ENCODE data around the gene MLANA. TPM values are rescaled to one million over a fixed set of nuclear protein-coding genes. Genes with fewer than 3 reads are reported as not detected.

Gene MLANA
- total RNA-seq, 4 donors from 2014 or later, result not detected

DNA sequence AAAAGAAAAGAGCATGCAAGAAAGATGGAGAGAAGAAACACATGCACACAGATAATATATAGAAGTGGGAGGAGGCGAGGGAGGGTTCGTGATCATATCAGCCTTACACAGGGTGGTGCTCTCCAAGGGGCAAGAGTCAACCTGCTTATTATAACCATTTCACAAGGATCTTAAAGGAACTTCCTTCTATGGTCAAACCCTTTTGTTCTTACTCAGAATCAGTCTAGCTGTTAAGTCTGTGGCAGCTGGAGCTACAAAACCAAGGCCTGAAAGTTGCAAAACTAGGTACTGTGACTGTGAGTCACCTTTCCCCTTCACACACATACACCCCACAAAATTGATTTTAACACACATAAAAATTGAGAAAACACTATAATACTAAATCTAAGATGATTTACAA lies 39.2 kb upstream of the MLANA start:
- Histone ChIP-seq H3K27ac (no peak overlapping the region), H3K4me3 (no peak overlapping the region), H3K9me3 (no peaks in the 10 kb centered on the region), H3K36me3 (peaks cover 0 to 19% of the 10 kb centered on the region in 2 donors), H3K4me1 (no peaks in the 10 kb centered on the region), H3K27me3 (no peaks in the 10 kb centered on the region)
- TF ChIP-seq POLR2A (IDR thresholded peaks at IDR 0.05) (no peak), EP300 (IDR thresholded peaks at IDR 0.05) (no peak)
- ATAC-seq, result no peak
- WGBS, 2 donors (ENCODE audit: low coverage in 1 of 2), result 83 to 94% methylated on average over 2 of the region's 2 CpGs

GRCh38 chr9:5852987-5853386 lies 37.7 kb upstream of the MLANA start:
- Histone ChIP-seq H3K4me3 (no peak overlapping the region), H3K9me3 (no peaks in the 10 kb centered on the region), H3K27me3 (no peaks in the 10 kb centered on the region), H3K27ac (no peak overlapping the region), H3K4me1 (no peaks in the 10 kb centered on the region), H3K36me3 (peaks cover 0 to 34% of the 10 kb centered on the region in 2 donors)
- ATAC-seq, result no peak
- TF ChIP-seq POLR2AphosphoS5 (IDR thresholded peaks at IDR 0.05) (no peak), EP300 (IDR thresholded peaks at IDR 0.05) (no peak), POLR2A (IDR thresholded peaks at IDR 0.05) (no peak)
- TF ChIP-seq, protein P1, sequence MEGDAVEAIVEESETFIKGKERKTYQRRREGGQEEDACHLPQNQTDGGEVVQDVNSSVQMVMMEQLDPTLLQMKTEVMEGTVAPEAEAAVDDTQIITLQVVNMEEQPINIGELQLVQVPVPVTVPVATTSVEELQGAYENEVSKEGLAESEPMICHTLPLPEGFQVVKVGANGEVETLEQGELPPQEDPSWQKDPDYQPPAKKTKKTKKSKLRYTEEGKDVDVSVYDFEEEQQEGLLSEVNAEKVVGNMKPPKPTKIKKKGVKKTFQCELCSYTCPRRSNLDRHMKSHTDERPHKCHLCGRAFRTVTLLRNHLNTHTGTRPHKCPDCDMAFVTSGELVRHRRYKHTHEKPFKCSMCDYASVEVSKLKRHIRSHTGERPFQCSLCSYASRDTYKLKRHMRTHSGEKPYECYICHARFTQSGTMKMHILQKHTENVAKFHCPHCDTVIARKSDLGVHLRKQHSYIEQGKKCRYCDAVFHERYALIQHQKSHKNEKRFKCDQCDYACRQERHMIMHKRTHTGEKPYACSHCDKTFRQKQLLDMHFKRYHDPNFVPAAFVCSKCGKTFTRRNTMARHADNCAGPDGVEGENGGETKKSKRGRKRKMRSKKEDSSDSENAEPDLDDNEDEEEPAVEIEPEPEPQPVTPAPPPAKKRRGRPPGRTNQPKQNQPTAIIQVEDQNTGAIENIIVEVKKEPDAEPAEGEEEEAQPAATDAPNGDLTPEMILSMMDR (IDR thresholded peaks at IDR 0.05), result no peak
- 80 to 100% methylated on average over 1 of the region's 1 CpG for WGBS, 2 donors (ENCODE audit: low coverage in 1 of 2)

- WGBS, 2 donors (ENCODE audit: low coverage in 1 of 2), result 69% methylated on average over 3 of the region's 3 CpGs; no CpG with 5 or more reads in 1 of the 2 donors
Measured at GRCh38 chr9:5853617-5854016, 37.1 kb upstream of the MLANA start.

DNA sequence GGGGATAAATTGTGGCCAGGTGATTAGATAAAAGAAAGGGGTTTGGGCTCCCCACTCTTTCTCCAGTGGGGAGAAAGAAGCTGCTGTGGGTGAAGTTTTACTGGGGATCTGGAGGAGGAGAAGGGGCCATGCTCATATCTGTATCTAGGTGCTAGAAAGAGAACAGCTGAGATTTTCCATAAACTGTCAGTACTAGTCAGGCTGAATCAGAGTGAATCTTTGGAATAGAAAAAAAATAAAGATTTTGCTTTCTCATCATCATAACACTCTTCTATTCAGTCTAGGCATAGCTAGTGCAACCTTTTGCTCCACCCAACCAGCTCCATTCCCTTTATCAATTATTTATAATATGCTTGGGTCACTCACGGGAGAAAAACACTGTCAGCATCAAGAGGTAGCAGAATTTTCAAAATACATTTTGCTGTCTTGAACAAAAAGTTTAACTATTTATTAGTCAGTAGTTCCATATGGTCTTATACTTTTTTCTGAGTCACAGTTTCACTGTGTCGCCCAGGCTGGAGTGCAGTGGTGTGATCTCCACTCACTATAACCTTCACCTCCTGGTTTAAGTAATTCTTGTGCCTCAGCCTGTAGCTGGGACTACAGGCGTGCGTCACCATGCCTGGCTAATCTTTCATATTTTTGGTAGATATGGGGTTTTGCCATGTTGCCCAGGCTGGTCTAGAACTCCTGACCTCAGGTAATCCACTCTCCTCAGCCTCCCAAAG lies 36.5 kb upstream of the MLANA start:
- WGBS, 2 donors (ENCODE audit: low coverage in 1 of 2), result 85 to 95% methylated on average over 4 of the region's 4 CpGs
- no peak overlapping the region for H3K27ac ChIP-seq
- no peak overlapping the region for H3K4me3 ChIP-seq
- no peaks in the 10 kb centered on the region for H3K27me3 ChIP-seq
- peaks cover 0 to 44% of the 10 kb centered on the region in 2 donors for H3K36me3 ChIP-seq
- no peak for ATAC-seq
- no peak for TF ChIP-seq EP300 (IDR thresholded peaks at IDR 0.05)
- TF ChIP-seq, protein P1 (IDR thresholded peaks at IDR 0.05), result no peak
- TF ChIP-seq POLR2A (IDR thresholded peaks at IDR 0.05), result no peak
- TF ChIP-seq POLR2AphosphoS5 (IDR thresholded peaks at IDR 0.05), result no peak
- H3K9me3 ChIP-seq, result no peaks in the 10 kb centered on the region
- no peaks in the 10 kb centered on the region for H3K4me1 ChIP-seq

More at GRCh38 chr9:5853617-5854016, 37.1 kb upstream of the MLANA start:
- no peak overlapping the region for H3K4me3 ChIP-seq
- no peak overlapping the region for H3K27ac ChIP-seq
- ATAC-seq, result no peak
- H3K4me1 ChIP-seq, result no peaks in the 10 kb centered on the region
- TF ChIP-seq POLR2A (IDR thresholded peaks at IDR 0.05), result no peak
- TF ChIP-seq EP300 (IDR thresholded peaks at IDR 0.05), result no peak
- TF ChIP-seq, protein P1 (IDR thresholded peaks at IDR 0.05), result no peak
- TF ChIP-seq POLR2AphosphoS5 (IDR thresholded peaks at IDR 0.05), result no peak
- no peaks in the 10 kb centered on the region for H3K9me3 ChIP-seq
- H3K36me3 ChIP-seq, result peaks cover 0 to 40% of the 10 kb centered on the region in 2 donors
- no peaks in the 10 kb centered on the region for H3K27me3 ChIP-seq

GRCh38 chr9:5857928-5858327 lies 32.8 kb upstream of the MLANA start:
- H3K9me3 ChIP-seq, result no peaks in the 10 kb centered on the region
- no peaks in the 10 kb centered on the region for H3K27me3 ChIP-seq
- no peak overlapping the region for H3K27ac ChIP-seq
- H3K4me1 ChIP-seq, result no peaks in the 10 kb centered on the region
- no peak for ATAC-seq
- H3K36me3 ChIP-seq, result peaks cover 0 to 44% of the 10 kb centered on the region in 2 donors
- H3K4me3 ChIP-seq, result no peak overlapping the region
- no peak for TF ChIP-seq POLR2A (IDR thresholded peaks at IDR 0.05)
- TF ChIP-seq POLR2AphosphoS5 (IDR thresholded peaks at IDR 0.05), result no peak
- TF ChIP-seq EP300 (IDR thresholded peaks at IDR 0.05), result no peak
- TF ChIP-seq, protein P1 (IDR thresholded peaks at IDR 0.05), result no peak

Data from gastroesophageal sphincter (tissue), 4 donors.